Measurements from ENCODE around the gene SERF1B. TPM values are rescaled to one million over a fixed set of nuclear protein-coding genes. Genes with fewer than 3 reads are reported as not detected.
"Not testable (repeated sequence)": the region's sequence is repeated elsewhere in the genome, so short reads cannot be mapped to it uniquely, and the experiment has no call there.

SERF1B gene
- total RNA-seq: 19.8 and 28.0 TPM in 2 replicates

- DNase-seq (ENCODE audit: low read depth): not testable (repeated sequence)
Measured at GRCh38 chr5:70025106-70025844, at the start of gene SERF1B. TSS of gene SERF1B (plus strand) at chr5:70025251. CDS start at chr5:70025452, 201 bp downstream.

GRCh38 chr5:69991713-69992112, 33.3 kb upstream of the SERF1B start:
- not testable (repeated sequence) for DNase-seq (ENCODE audit: low read depth)

- not testable (repeated sequence) for DNase-seq (ENCODE audit: low read depth)
Measured at GRCh38 chr5:69995535-69995934, 29.5 kb upstream of the SERF1B start.

GRCh38 chr5:70020660-70021059, 4.4 kb upstream of the SERF1B start:
- DNase-seq (ENCODE audit: low read depth): not testable (repeated sequence)

- not testable (repeated sequence) for DNase-seq (ENCODE audit: low read depth)
Measured at GRCh38 chr5:70025845-70026145, 744 bp downstream of the SERF1B start.

- not testable (repeated sequence) for DNase-seq (ENCODE audit: low read depth)
Measured at GRCh38 chr5:70031204-70031603, 6.2 kb downstream of the SERF1B start.

GRCh38 chr5:70041411-70041810, 16.4 kb downstream of the SERF1B start:
- DNase-seq (ENCODE audit: low read depth): not testable (repeated sequence)

GRCh38 chr5:70049790-70050142, 24.7 kb downstream of the SERF1B start:
- not testable (repeated sequence) for DNase-seq (ENCODE audit: low read depth)

GRCh38 chr5:70056289-70056942, 31.4 kb downstream of the SERF1B start:
- not testable (repeated sequence) for DNase-seq (ENCODE audit: low read depth)

- DNase-seq (ENCODE audit: low read depth): not testable (repeated sequence)
Measured at GRCh38 chr5:70057140-70057539, 32.1 kb downstream of the SERF1B start.

GRCh38 chr5:70077632-70078031, 52.6 kb downstream of the SERF1B start:
- DNase-seq (ENCODE audit: low read depth): not testable (repeated sequence)

- not testable (repeated sequence) for DNase-seq (ENCODE audit: low read depth)
Measured at GRCh38 chr5:70088907-70089464, 63.9 kb downstream of the SERF1B start.

- not testable (repeated sequence) for DNase-seq (ENCODE audit: low read depth)
Measured at GRCh38 chr5:70091776-70092175, 66.7 kb downstream of the SERF1B start.

Other genes starting within 250 kb of the SERF1B start
- gene SMN2, start 24.4 kb downstream of the SERF1B start, total RNA-seq: 35.8 and 81.8 TPM in 2 replicates

Data from renal cortical epithelial cell (primary cell).